Pons (tissue), 1 donor: ENCODE results near the gene TMPRSS4.

Source experiments
- DNase-seq: peaks from one replicate; pipeline ENCODE4 v3.0.0-alpha.2; 2016; ENCODE audit warnings: low spot score

Gene TMPRSS4

DNA sequence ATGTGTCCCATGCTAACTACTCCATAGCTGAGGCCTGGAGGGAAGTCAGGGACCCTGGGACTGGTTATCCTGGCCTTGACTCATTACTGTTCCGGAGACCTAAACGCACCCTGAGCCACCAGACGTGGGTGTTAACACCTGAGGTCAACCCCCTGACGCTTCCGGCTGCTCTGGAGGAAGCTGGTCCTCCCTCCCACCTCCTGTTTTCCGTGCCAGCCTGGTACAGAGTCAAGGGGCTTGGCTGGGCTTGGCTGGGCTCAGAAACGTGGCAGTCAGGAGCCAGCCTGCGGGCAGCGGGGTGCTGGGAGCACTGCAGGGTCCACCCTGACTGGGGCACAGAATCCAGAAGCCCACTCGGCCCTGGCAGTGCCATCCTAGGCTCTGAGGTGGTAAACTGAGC lies 2.6 kb downstream of the TMPRSS4 start:
- no peak for DNase-seq

DNA sequence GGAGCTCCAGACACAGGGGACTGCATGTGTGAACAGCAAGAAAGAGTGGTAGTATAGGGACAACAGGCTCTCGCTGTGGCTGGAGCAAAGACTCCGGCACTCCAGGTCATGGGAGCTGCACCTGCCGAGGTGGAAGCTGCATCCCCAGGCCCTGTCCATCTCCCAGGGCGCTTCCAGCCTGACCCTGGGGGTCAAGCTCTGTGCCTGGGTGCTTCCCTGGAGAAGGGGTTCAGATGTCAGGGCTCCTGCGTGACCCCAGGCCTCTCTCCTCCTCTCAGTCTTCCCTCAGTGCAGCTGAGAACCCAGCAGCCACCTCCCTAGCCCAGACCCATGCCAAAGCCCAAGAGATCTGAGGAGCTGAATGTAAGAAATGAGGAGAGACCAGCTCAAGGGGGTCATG lies 3.4 kb downstream of the TMPRSS4 start:
- DNase-seq: no peak

DNA sequence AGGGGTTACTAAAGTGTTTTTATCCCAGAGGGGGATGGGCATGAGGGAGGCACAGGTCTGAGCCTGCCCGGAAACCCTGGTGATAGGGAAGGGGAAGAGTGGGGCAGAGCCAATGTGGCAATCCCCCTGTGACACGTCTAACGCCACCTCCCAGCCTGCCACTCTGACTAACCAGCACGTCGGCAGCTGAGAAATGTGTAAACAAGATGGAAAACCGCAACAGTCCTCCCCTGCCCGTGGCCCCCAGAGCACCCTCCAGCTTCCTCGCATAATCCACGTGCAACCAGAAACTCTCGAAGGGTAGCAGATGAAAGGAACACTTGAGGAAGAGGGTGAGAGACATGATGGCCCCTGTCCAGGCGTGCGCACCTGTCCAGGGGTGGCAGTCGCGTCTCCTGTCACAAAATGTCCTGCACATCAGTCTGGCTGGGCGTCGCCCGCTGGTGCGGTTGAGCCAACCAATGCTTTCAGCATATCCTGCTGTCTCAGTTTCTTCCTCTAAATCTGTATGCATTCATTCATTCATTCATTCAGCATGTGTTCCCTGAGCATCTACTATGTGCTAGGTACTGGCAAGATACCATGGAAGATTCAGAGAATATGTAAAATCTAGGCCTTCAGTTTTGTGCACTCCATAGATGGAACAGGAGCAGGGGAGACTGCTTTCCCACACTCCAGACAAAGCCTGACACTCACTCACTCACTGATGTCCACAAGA lies 4.5 kb downstream of the TMPRSS4 start:
- DNase-seq: no peak

DNA sequence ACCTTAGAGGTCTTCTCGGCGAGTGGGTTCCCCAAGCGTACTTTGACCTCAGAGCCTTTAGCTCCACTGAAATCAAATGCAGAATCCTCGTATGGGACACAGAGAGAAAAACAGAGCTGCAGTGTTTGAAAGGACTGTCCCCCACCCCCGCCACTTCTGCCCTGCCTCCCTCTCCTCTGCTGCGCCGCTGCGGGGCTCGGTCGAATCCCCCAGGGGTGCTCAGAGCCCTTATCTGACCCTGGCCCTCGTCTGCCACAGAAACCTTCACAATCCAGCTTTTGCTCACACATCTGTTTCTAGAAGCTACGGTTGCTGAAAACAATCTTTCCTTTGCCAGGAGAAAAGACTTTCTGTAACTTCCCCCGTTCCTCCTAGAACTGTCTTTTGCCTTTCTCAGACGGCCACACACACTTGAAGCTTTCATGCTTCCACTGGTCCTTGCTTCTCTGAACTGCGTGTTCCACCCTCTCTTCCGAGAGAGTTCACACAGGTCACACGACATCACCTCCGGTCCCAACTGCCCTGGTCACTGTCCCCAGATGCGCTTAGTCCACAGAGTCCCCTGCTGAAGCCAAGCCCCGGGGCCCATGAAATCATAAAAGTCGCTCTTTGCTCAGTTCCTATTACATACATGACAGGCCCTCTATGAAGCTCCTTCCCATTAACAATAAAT lies 6.1 kb downstream of the TMPRSS4 start:
- no peak for DNase-seq

DNA sequence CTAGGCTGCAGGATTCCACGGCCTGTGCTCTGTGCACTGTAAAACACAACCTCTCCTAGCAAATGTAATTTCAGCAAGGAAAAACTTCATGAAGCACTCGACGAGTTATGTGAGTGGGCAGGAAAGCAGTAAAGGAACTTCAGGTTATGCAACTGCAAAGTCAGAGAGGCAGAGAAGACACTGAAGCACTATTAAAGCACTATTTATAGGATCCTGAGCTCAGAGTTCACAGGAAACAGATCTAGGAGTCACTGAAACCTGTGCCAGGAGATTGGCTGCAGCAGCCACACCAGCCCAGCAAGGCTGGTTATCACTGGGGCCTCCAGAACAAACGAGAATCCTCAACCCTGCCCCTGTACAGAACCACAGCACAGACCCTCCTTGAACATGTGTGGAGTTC lies 7.4 kb downstream of the TMPRSS4 start:
- peak; percentile 45 for DNase-seq

DNA sequence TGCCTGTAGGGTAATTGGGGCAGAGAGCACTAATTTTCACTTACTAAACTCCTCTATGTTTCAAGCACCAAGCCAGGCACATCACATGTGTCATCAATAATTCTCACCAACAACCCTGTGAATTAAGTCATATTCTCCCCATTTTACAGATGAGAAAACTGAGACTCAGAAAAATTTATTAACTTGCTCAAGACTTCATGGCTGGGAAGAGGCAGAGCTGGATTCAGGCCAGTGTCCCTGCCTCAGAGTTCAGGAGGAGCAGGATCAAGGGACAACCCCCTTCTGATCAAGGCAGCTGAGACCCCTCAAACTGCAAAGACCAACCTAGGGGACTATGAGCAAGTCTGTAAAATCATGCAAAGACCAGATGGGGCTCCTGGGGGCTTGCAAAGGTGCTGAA lies 7.8 kb downstream of the TMPRSS4 start:
- DNase-seq: no peak

DNA sequence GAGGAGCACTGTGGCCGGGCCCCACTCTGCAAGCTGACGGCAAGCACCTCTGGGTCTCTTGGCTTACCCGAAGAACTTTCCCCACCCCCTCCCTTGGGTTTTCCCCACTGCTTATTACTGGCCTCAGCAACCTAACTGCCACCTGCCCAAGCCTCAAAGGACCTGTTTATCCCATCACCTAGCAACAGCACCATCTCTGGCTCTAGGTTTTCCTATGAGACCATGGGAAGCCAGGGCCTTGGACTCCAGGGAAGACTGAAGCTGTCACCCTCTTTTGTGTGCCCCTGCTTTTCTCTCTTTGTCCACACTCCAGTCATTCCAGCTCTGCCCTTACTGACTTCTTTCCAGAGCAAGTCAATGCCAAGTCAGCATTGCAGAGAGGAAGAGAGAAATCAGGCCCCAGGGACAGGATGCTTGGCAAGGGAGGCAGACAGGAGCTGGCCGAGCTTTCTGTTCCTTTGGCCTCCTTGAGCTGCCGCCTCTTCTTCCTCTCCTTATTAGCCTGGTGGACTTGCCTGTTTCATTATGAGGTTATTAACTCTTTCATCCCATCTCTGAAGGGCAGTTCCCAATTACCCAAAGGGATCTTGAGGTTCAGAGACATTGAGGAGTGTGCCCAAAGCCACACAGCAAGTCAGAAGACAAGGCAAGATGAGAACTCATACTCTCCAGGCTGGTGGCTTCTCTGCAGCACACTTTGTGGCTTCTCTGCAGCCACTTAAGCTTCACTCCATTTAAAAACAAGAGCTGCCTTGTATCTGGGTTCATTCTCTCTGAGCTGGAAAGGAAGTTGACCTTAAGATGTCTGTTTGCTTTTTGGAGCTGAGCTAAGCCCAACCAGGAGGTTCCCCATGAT lies 10.3 kb downstream of the TMPRSS4 start, which contains the start of gene SMIM35:
TSS of gene SMIM35 (minus strand) at position 51 of the 856 bp plus-strand sequence. CDS start 206 bp downstream, outside the sequence.
- peak; percentile 37 for DNase-seq

DNA sequence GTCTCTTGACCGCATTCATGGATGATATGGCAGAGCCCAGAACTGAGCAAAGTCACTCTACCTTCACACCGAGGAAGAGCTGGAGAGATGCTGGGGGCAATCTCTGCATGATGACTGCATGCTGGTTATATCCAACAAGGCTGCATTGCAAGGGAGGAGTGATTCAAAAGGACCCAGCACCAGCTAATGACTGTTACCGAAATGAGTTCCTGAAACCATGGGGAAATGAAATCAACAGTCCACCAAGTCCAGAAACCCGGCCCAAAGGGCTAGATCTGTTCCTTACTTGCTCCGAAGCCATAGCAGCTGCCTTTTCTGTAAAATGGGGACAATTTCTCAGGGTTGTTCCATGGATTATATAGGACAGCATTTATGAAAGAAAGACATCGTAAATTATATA lies 11.1 kb downstream of the TMPRSS4 start:
- DNase-seq: no peak

DNA sequence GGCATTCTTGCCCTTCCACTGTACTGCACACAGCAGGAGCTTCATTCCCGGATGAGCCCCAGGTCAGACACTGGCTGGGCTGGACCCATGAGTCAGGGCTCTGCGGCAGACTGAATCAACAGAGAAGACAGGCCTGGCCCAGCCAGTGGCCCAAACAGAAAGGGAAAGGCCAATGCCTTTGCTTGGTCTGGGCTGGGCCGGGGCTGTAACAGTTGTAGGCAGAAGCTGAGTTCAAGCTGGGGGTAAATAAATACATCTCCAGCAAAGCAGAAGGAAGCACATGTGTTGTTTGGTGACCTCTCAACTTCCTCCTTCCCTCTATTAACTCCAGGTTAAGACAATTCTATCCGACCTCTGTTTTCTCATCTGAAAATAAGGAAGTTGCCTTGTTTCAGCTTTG lies 11.7 kb downstream of the TMPRSS4 start:
- DNase-seq: peak; percentile 53

DNA sequence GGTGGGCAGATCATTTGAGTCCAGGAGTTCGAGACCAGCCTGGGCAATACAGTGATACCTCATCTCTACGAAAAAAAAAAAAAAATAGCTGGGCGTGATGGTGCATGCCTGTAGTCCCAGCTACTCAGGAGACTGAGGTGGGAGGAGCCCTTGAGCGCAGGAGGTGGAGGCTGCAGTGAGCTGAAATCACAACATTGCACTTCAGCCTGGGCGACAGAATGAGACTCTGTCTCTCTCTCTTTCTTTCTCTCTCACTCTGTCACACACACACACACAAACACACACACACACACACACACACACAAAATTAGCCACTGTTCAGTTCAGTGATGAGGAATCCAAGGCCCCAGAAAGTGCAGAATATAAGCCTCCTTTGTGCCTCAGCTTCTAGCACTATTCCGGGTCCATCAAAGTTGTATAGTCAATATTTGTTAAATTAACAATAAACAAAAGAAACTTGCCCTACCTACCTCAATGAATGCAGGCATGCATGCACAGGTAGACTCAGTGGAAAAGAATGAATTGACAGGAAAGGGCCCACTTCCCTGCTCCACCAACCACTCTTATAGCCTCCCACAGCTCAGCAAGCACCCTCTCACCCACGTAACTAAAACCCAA lies 13.8 kb downstream of the TMPRSS4 start:
- no peak for DNase-seq

DNA sequence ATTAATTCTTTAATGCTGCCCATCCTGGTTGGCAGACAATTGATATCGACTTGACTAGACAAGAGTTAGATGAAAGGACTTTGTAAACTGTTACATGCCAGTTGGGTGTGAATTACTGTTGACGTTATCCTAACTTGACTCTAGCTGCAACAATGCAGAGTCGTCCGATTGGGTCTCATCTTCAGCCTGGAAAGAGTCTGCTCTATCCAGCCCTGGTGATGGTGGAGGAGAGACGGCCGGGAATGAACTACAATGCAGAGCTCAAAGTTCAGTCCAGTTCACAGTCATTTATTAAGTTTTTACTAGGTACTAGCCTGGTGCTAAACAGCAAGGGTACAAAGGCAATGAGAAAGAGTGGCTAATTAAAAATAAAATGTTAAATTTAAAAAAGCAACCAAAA lies 14.8 kb downstream of the TMPRSS4 start:
- no peak for DNase-seq

DNA sequence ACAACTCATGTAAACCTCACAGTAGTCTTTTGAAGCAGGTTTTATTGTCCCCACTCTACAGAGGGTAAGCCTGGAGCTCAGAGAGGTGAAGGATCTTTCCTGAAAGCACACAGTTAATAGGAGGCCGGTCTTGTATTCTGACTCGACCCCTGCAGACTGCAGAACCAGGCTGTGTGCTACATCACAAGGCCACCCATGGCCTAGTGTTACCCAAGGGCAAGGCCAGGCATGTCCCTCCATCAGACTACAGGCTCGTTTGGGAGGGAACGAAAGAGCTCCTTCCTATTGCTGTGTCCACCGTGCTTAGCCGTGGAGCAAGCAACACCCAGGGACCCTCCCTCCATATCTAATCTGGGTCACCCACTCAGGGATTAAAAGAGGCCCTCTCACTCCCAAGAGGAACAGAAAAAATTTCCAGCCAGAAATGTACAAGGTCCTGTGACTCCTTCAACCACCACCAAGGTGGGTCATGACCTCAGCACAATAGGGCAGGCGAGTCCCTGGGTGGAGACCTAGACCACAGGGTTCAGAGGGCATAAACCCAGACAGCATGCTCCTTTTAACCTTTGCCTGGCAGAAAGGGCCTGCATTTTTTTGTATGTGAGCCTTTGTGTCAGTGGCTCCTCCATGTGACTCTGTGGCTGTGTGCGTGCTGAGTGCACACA lies 16.2 kb downstream of the TMPRSS4 start:
- DNase-seq: no peak

DNA sequence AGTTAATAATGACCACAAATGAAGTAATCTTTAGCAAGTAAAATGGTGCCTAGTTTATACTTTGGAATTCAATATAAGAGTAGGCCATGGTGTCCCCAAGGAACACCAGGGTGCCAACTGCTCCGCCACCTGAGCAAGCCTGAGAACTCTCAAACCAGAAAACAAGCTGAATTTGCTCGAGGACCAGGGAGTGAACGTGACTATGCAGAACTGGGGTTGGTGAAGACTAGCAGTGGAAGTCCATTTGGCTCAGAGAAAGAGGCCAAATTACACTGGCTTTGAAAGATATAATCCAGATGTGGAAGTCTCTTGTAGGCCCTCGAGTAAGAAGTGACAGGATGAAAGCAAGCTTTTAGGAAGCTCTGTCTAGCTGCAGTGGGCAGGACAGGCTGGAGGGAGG lies 18.6 kb downstream of the TMPRSS4 start:
- no peak for DNase-seq

DNA sequence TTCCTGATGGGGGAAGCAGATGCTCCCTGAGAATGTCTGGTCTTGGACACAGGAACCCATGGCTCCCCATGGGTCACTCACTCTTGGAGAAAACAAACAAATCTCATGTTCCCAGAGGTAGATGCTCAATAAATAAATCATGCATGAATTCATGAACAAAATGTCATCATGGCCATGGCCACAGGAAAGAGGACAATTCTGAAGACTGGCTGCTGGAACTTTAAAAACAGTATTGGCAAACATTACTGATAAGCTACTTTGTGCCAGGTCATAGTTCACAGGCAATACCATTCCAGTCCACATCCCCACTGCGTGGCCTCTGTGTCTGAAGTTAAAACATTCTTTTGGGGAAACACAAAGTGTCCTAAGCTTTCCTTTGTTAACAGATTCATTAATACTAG lies 19.1 kb downstream of the TMPRSS4 start:
- DNase-seq: no peak

DNA sequence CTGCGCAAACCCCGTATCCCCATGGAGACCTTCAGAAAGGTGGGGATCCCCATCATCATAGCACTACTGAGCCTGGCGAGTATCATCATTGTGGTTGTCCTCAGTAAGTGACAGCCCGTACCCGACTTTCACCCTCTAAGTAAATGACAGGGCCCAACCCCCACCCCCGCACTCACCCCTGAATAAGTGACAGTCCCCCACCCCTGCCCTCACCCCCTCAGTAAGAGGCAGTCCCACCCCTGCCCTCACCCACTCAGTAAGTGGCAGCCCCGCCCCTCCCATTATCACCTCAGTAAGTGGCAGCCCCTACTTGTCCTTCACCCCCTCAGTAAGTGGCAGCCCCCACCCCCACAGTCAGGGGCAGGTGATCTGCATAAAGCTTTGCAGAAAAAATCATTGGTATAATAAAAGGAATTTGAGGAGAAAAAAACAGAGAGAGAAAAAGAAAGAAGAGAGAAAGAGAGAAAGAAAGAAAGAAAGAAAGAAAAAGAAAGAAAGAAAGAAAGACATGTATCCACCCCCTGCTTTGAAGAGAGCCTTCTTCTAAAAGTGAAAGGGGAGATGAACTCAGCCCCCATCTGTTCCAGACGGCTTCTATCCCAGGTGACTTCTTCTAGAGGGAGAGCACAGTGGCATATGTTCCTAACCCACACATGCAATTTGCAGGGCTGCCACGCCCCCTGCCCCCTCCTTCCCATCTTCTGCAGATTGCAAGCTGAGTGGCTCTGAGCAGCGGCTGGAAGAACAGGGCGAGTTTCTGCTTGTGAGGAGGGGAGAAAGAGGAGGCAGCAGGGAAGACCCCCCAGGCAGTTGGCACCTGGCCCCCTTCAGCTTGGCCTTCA lies 22.3 kb downstream of the TMPRSS4 start:
- no peak for DNase-seq

DNA sequence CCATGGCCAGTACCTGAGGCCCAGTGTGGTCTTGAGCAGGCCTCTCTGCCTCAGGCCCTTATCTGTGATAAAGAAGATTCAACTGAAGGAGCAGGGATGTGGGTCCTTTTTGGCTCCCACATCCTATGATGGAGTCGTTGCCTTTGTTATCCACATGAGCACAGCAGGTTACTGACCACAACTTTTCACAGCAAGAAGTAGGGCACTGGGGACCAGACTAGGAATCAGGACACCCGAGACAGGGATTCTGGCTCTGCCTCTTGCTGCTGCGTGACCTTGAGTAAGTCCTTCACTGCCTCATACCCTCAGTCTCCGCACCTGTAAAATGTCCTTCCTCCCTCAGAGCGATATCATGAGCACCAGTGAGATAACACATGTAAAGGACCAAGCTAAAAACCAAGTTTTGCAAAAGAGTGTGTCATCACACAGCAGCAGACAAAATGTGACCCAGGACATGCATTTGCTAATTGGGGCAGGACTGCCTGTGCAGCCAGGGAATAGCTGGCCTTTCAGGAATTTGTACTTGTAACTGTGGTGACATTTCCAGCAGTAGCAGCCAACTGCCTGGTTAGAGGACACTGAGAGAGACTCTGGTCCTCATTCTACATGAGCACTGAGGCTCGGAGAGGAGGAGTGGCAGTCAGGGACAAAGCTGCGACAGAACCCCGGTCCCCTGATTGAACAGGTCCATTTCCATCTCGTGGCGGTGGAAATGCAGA lies 23.1 kb downstream of the TMPRSS4 start:
- DNase-seq: no peak

DNA sequence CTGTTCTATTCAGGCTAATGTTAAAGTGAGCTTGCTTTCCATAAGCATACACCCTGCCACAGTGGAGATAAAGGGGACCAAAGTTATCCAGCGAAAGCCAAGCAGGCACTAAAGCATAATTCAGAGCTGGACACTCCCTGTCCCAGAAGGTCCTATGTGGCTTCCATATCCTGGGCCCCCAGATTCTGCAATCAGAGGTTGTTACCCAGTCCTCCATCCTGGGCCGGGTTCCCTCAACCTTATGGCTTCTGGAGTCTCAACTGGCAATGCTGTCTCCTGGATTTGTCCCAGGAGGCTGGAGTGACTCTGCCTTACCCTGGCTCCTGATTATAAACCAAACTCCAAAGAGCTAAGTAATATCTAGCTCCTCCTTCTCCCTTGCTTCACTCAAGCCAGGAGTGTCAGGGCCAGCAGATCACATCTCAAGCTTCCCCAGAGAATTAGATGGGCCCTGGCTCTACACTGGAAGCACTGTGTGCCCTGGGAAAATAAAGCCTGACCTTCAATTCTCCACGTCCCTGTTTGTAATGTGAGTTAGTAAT lies 23.9 kb downstream of the TMPRSS4 start:
- DNase-seq: no peak

DNA sequence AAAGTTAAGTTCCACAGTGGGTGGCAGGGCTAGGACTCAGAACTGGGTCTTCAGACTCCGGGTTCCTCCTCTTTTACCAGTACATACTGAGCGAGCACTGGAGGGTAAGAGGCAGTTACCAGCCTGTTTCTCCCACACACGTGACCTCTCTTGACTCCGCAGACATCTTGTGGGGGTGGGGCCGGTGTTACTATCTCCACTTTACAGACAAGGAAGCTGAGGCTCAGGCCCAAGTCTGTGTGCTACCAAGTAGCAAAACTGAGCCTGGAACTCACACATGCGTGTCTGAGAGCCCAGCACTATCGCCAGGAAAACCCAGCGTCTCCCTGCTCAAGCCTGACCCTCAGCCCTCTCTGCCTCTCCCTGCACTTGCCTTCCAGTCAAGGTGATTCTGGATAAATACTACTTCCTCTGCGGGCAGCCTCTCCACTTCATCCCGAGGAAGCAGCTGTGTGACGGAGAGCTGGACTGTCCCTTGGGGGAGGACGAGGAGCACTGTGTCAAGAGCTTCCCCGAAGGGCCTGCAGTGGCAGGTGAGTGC lies 25.9 kb downstream of the TMPRSS4 start:
- no peak for DNase-seq

DNA sequence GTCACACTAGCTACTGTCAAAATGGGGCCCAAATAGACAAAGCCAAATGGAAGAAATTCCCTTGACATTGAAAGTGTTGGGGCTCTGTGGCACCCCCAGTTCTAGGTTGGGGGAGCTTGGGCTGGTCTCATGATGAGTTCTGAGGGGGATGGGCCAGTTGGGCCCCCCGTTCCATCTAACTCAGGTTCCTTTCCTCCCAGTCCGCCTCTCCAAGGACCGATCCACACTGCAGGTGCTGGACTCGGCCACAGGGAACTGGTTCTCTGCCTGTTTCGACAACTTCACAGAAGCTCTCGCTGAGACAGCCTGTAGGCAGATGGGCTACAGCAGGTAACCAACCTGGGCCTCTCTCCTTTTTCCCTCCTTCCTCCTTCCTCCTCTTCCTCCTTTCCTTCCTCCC lies 27.6 kb downstream of the TMPRSS4 start:
- no peak for DNase-seq
